Measurements from ENCODE around the gene KAT8. TPM values are rescaled to one million over a fixed set of nuclear protein-coding genes. Genes with fewer than 3 reads are reported as not detected.
A peak's percentile ranks its signal among the peaks of the same experiment; 100 is the strongest.

The KAT8 gene
- total and polyA plus RNA-seq, 2 of the 4 experiments (the other 2 are of a cell fraction), result 19.4 to 27.4 TPM

DNA sequence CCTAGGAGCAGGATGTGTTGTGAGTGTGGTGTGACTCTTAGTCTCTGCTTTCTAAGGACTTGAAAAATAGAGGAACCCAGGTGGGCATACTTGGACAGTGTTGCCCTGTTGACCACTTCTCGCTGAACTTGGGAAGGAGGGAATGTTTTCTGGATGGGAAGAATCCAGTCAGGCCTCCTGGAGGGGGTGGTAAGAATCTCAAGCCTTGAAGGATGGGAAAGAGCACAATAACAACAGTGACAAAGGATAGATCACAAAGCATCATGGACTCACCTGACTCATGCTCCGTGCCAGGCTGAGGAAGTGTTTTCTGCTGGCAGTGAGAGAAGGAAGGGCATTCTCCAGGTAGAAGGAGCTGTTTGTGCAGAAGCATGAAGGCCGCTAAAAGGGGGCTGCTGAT lies 8.4 kb downstream of the KAT8 start:
- Histone ChIP-seq H3K9ac (ENCODE audit: low read depth, low read length) (no peak overlapping the region), H3K27ac (ENCODE audit: insufficient read depth, low read length) (no peak overlapping the region), H3K36me3 (ENCODE audit: control insufficient read depth, insufficient read depth, low read length) (peaks cover 36% of the 10 kb centered on the region), H3K23ac (ENCODE audit: low read depth, low read length) (no peak overlapping the region), H4K91ac (ENCODE audit: insufficient read depth, low read depth, low read length) (no peak overlapping the region), H3K9me1 (ENCODE audit: insufficient read depth, low read length) (no peaks in the 10 kb centered on the region), H3K4ac (ENCODE audit: low read depth, low read length) (no peak overlapping the region), H3K4me3 (ENCODE audit: insufficient read depth, low read depth, low read length) (no peak overlapping the region), H2BK20ac (ENCODE audit: low read depth, low read length) (no peak overlapping the region), H3K9me3 (ENCODE audit: control insufficient read depth, insufficient read depth, low read length) (no peaks in the 10 kb centered on the region), H4K5ac (ENCODE audit: low read depth, low read length) (no peak overlapping the region), H3K56ac (ENCODE audit: extremely low read depth, insufficient read depth, low read length) (no peak overlapping the region), H2AK9ac (replicated peaks; ENCODE audit: low read depth, low read length, poor library complexity) (peak overlapping the region; percentile 65), H2BK15ac (ENCODE audit: low read depth, low read length) (no peak overlapping the region), H2AK5ac (ENCODE audit: low read depth, low read length) (no peak overlapping the region), H2BK120ac (ENCODE audit: low read depth, low read length) (no peak overlapping the region), H2AFZ (replicated peaks; ENCODE audit: low read length, poor library complexity) (no peak overlapping the region), H4K8ac (ENCODE audit: low read depth in 2 of 2, low read length in 2 of 2) (no peak overlapping the region), H3K14ac (replicated peaks; ENCODE audit: low read depth, low read length) (no peak overlapping the region), H2BK5ac (ENCODE audit: low read depth, low read length, poor library complexity, severe bottlenecking) (no peak overlapping the region), H3K27me3 (ENCODE audit: control insufficient read depth, insufficient read depth, low read length) (no peaks in the 10 kb centered on the region), H3K4me2 (ENCODE audit: low read depth, low read length) (no peak overlapping the region), H3K4me1 (ENCODE audit: control insufficient read depth, insufficient read depth, low read length) (no peaks in the 10 kb centered on the region), H3K79me1 (ENCODE audit: low read depth in 1 of 2, low read length in 2 of 2) (peaks cover 0 to 5% of the 10 kb centered on the region in 2 experiments; a peak in 3 of 4 replicates), H3K18ac (ENCODE audit: low read depth, low read length) (no peak overlapping the region), H4K20me1 (ENCODE audit: insufficient read depth, low read length) (no peaks in the 10 kb centered on the region)
- POLR2A ChIA-PET (ENCODE audit: unreplicated experiment), result no interaction called here
- CTCF ChIA-PET, result no interaction called here
- 93% methylated on average over 2 of the region's 3 CpGs; no CpG with 5 or more reads in 1 of the 2 experiments for WGBS, 2 experiments (ENCODE audit: extremely low coverage in 2 of 2, insufficient read length in 1 of 2)
- BruUV-seq (replicated peaks), result no TSS peak
- intact Hi-C loops (cut with micrococcal nuclease) (no loop called here), dilution Hi-C loops (cut with HindIII; ENCODE audit: low sequenced_read_pairs, unreplicated experiment) (no loop called here), in situ Hi-C loops (cut with MboI; ENCODE audit: low sequenced_read_pairs) (no loop called here)
- no peak for DNase-seq
- ATAC-seq (ENCODE audit: low read depth), result no peak
- TF ChIP-seq, protein P1, sequence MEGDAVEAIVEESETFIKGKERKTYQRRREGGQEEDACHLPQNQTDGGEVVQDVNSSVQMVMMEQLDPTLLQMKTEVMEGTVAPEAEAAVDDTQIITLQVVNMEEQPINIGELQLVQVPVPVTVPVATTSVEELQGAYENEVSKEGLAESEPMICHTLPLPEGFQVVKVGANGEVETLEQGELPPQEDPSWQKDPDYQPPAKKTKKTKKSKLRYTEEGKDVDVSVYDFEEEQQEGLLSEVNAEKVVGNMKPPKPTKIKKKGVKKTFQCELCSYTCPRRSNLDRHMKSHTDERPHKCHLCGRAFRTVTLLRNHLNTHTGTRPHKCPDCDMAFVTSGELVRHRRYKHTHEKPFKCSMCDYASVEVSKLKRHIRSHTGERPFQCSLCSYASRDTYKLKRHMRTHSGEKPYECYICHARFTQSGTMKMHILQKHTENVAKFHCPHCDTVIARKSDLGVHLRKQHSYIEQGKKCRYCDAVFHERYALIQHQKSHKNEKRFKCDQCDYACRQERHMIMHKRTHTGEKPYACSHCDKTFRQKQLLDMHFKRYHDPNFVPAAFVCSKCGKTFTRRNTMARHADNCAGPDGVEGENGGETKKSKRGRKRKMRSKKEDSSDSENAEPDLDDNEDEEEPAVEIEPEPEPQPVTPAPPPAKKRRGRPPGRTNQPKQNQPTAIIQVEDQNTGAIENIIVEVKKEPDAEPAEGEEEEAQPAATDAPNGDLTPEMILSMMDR (conservative IDR thresholded peaks at IDR 0.05; ENCODE audit: low read depth, low read length), result no peak
- TF ChIP-seq RCOR1 (IDR thresholded peaks at IDR 0.05; ENCODE audit: insufficient replicate concordance, low read length), result no peak
- TF ChIP-seq, protein P2, sequence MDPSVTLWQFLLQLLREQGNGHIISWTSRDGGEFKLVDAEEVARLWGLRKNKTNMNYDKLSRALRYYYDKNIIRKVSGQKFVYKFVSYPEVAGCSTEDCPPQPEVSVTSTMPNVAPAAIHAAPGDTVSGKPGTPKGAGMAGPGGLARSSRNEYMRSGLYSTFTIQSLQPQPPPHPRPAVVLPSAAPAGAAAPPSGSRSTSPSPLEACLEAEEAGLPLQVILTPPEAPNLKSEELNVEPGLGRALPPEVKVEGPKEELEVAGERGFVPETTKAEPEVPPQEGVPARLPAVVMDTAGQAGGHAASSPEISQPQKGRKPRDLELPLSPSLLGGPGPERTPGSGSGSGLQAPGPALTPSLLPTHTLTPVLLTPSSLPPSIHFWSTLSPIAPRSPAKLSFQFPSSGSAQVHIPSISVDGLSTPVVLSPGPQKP (IDR thresholded peaks at IDR 0.05; ENCODE audit: borderline replicate concordance, low read depth, low read length), result no peak
- no peak for TF ChIP-seq POLR2A (IDR thresholded peaks at IDR 0.05; ENCODE audit: low read depth, low read length)
- TF ChIP-seq RAD21 (IDR thresholded peaks at IDR 0.05; ENCODE audit: low read length), result no peak
- TF ChIP-seq BHLHE40 (IDR thresholded peaks at IDR 0.05; ENCODE audit: low read depth, low read length), result no peak
- TF ChIP-seq MXI1 (IDR thresholded peaks at IDR 0.05; ENCODE audit: borderline replicate concordance, low read depth, low read length), result no peak
- no peak for TF ChIP-seq MAFK (IDR thresholded peaks at IDR 0.05; ENCODE audit: low read depth, low read length)
- TF ChIP-seq CEBPB (IDR thresholded peaks at IDR 0.05; ENCODE audit: low read depth, low read length), result no peak
- TF ChIP-seq FOS (IDR thresholded peaks at IDR 0.05; ENCODE audit: low read depth, low read length), result no peak
- TF ChIP-seq SMC3 (IDR thresholded peaks at IDR 0.05; ENCODE audit: low read depth, low read length), result no peak
- no peak for TF ChIP-seq RFX5 (IDR thresholded peaks at IDR 0.05; ENCODE audit: low read depth, low read length)
- no peak for TF ChIP-seq NFE2L2 (IDR thresholded peaks at IDR 0.05; ENCODE audit: low read depth, low read length)
- TF ChIP-seq, protein P3, sequence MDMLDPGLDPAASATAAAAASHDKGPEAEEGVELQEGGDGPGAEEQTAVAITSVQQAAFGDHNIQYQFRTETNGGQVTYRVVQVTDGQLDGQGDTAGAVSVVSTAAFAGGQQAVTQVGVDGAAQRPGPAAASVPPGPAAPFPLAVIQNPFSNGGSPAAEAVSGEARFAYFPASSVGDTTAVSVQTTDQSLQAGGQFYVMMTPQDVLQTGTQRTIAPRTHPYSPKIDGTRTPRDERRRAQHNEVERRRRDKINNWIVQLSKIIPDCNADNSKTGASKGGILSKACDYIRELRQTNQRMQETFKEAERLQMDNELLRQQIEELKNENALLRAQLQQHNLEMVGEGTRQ (IDR thresholded peaks at IDR 0.05; ENCODE audit: low read depth, low read length), result no peak
- TF ChIP-seq MAZ (IDR thresholded peaks at IDR 0.05; ENCODE audit: borderline replicate concordance, low read depth, low read length), result no peak
- TF ChIP-seq CHD1 (IDR thresholded peaks at IDR 0.05; ENCODE audit: low read depth, low read length), result no peak
